Kidney (tissue), 14 donors: Measurements from ENCODE around the gene DAND5. TPM values are rescaled to one million over a fixed set of nuclear protein-coding genes. Genes with fewer than 3 reads are reported as not detected.

ENCODE experiments used
- DNase-seq, 5 donors: peaks; one replicate each; pipeline ENCODE4 v3.0.0-alpha.2; 2013 to 2020
- FAIRE-seq: peaks from 2 replicates; lab custom pipeline; 2012; peaks lifted over from hg19 to GRCh38; lab: Jason Lieb, UNC
- H3K27ac ChIP-seq, 2 donors: one replicate each; pipeline ENCODE4 v1.7.0; 2013; ENCODE audit warnings: low read depth in 2 of 2, low read length in 2 of 2, inconsistent platforms in 1 of 2
- H3K27me3 ChIP-seq: one replicate; pipeline ENCODE4 v1.7.1; 2013; ENCODE audit warnings: low read length, inconsistent platforms; ENCODE audit not compliant: control insufficient read depth, insufficient read depth
- H3K36me3 ChIP-seq, 3 donors: one replicate each; pipeline versions ENCODE4 v1.7.0 to v1.7.1; 2013; ENCODE audit warnings: low read length in 3 of 3, control low read depth in 1 of 3, inconsistent platforms in 1 of 3; ENCODE audit not compliant: insufficient read depth in 3 of 3, control insufficient read depth in 2 of 3
- H3K4me1 ChIP-seq, 3 donors: one replicate each; pipeline versions ENCODE4 v1.7.0 to v1.7.1; 2013; ENCODE audit warnings: low read length in 3 of 3, inconsistent platforms in 1 of 3, low read depth in 1 of 3; ENCODE audit not compliant: control insufficient read depth in 2 of 3, insufficient read depth in 2 of 3
- H3K4me3 ChIP-seq, 3 donors: one replicate each; pipeline versions ENCODE4 v1.7.0 to v1.8.1; 2013; ENCODE audit warnings: low read length in 3 of 3, control low read depth in 1 of 3, inconsistent platforms in 1 of 3
- H3K9ac ChIP-seq, 3 donors: one replicate each; pipeline versions ENCODE4 v1.7.0 to v1.7.1; 2013; ENCODE audit warnings: low read length in 3 of 3, control low read depth in 1 of 3, inconsistent platforms in 1 of 3
- H3K9me3 ChIP-seq, 3 donors: one replicate each; pipeline versions ENCODE4 v1.7.0 to v1.7.1; 2013; ENCODE audit warnings: low read length in 3 of 3, control low read depth in 1 of 3, inconsistent platforms in 1 of 3; ENCODE audit not compliant: control insufficient read depth in 2 of 3, insufficient read depth in 1 of 3
- intact Hi-C: fragments of 100-400 bp; cut with DNase I; formaldehyde crosslinking; loops from one replicate; pipeline ENCODE4 v1.11.1; 2022
- polyA plus RNA-seq: library from polyadenylated mRNA; stranded (reverse); fragments of 350-450 nt; fragmentation: Illumina TruSeq; extraction: RNeasy Lipid Tissue Mini Kit (QIAGEN cat#74804); gene quantifications from one replicate; pipeline ENCODE4 v1.2.3, GENCODE V29; 2014; ENCODE audit warnings: low read depth, low replicate concordance; ENCODE audit not compliant: insufficient read depth
- total RNA-seq: library from RNA; stranded (reverse); fragmentation: NEBNext Ultra II Directional; extraction: Animal tissue kit (Norgen Biotek cat#: 25700); gene quantifications from one replicate; pipeline ENCODE4 v1.2.1, GENCODE V29; 2021
- TF ChIP-seq, protein P1 (sequence below): IDR thresholded peaks from 3 replicates; pipeline ENCODE4 v1.5.1; 2012; ENCODE audit warnings: mild to moderate bottlenecking, moderate library complexity, borderline replicate concordance; ENCODE audit not compliant: insufficient read depth; ENCODE audit errors: extremely low read depth
- donor health status: control.
- donor health status: control.
- donor health status: control.
- donor health status: control.
- donor health status: control.
- donor health status: DM: yes; HTN: yes; CAD: no.
- donor health status: Normal renal cell carcinoma (clear cell type).

The DAND5 gene
- total and polyA plus RNA-seq, 2 donors from 2014 or later = not detected

DNA sequence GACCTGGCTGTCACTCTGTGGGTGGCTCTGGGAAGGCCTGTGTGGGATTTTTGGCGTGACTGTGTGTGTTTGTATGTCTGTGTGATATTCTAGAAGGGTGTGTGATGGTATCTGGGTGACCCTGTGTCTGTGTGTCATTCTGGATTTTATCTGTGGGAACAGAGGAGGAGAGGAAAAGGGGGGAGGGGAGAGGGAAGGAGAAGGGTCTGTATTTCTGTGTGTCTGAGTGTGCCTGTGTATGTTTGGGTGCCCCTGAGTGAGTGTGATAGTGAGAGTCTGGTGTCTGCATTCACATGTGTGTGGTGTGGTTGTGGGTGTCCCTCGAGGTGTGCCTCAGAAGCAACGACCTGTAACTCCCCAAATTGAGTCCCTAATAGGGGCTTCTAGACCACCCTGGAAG lies 17.8 kb downstream of the DAND5 start:
- intact Hi-C loops = no loop called here
- Histone ChIP-seq H3K27ac (no peak overlapping the region), H3K4me3 (no peak overlapping the region), H3K36me3 (no peaks in the 10 kb centered on the region), H3K9me3 (no peaks in the 10 kb centered on the region), H3K27me3 (peaks cover 11% of the 10 kb centered on the region), H3K9ac (no peak overlapping the region), H3K4me1 (peaks cover 0 to 11% (median 4%) of the 10 kb centered on the region in 3 donors)
- TF ChIP-seq, protein P1, sequence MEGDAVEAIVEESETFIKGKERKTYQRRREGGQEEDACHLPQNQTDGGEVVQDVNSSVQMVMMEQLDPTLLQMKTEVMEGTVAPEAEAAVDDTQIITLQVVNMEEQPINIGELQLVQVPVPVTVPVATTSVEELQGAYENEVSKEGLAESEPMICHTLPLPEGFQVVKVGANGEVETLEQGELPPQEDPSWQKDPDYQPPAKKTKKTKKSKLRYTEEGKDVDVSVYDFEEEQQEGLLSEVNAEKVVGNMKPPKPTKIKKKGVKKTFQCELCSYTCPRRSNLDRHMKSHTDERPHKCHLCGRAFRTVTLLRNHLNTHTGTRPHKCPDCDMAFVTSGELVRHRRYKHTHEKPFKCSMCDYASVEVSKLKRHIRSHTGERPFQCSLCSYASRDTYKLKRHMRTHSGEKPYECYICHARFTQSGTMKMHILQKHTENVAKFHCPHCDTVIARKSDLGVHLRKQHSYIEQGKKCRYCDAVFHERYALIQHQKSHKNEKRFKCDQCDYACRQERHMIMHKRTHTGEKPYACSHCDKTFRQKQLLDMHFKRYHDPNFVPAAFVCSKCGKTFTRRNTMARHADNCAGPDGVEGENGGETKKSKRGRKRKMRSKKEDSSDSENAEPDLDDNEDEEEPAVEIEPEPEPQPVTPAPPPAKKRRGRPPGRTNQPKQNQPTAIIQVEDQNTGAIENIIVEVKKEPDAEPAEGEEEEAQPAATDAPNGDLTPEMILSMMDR = no peak
- FAIRE-seq (no peak), DNase-seq (no peak)

- H3K36me3 ChIP-seq = no peaks in the 10 kb centered on the region
- no peaks in the 10 kb centered on the region for H3K9me3 ChIP-seq
- H3K9ac ChIP-seq = no peak overlapping the region
- intact Hi-C loops = no loop called here
- TF ChIP-seq, protein P1 = no peak
- H3K27me3 ChIP-seq = peaks cover 11% of the 10 kb centered on the region
- DNase-seq = no peak
- H3K27ac ChIP-seq = no peak overlapping the region
- FAIRE-seq = no peak
- no peak overlapping the region for H3K4me3 ChIP-seq
- H3K4me1 ChIP-seq = peaks cover 0 to 11% (median 4%) of the 10 kb centered on the region in 3 donors
Observed at GRCh38 chr19:12987781-12988180, 18.4 kb downstream of the DAND5 start.

DNA sequence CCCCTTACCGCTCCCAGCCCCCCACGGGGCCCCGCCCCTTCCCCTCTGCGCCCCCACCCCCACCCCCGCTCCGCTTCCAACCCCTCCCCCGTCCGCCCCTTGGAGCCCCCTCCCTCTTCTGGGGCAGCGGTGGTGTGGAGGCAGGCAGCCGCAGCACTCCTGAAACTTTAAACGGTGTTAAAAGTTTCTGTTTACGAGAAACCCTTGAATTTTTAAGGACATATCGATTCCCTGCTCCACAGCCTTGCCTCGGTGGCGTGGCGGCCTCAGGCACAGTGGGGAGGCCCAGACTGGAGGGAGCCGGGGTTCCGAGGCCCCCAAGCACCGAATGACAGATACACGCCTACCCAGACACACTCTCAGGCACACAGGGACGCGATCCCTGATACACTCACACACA lies 21.1 kb downstream of the DAND5 start:
- Histone ChIP-seq H3K9ac (no peak overlapping the region), H3K27me3 (peaks cover 7% of the 10 kb centered on the region), H3K4me1 (peaks cover 0 to 5% (median 2%) of the 10 kb centered on the region in 3 donors), H3K36me3 (no peaks in the 10 kb centered on the region), H3K4me3 (no peak overlapping the region), H3K27ac (no peak overlapping the region), H3K9me3 (no peaks in the 10 kb centered on the region)
- TF ChIP-seq, protein P1 = no peak
- no peak for FAIRE-seq
- intact Hi-C loops = no loop called here
- no peak for DNase-seq

DNA sequence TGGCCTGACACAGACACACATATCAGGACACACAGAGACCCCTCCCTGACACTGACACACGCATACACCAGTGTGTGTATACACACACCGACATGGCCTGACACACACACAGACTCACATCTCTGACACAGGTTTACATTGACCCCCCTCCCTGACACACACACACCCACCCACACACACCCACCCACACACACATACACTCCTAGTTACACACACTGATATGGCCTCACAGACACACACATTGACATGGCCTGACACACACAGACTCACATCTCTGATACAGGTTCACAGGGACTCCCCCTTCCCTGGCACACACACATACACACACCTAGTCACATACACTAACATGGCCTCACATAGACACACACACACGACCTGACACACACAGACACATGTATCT lies 21.5 kb downstream of the DAND5 start:
- no peaks in the 10 kb centered on the region for H3K36me3 ChIP-seq
- DNase-seq = no peak
- intact Hi-C loops = no loop called here
- peaks cover 7% of the 10 kb centered on the region for H3K27me3 ChIP-seq
- H3K9me3 ChIP-seq = no peaks in the 10 kb centered on the region
- no peak overlapping the region for H3K27ac ChIP-seq
- peaks cover 0 to 5% (median 2%) of the 10 kb centered on the region in 3 donors for H3K4me1 ChIP-seq
- FAIRE-seq = no peak
- TF ChIP-seq, protein P1 = no peak
- no peak overlapping the region for H3K9ac ChIP-seq
- no peak overlapping the region for H3K4me3 ChIP-seq
